Pons (tissue), 1 donor: ENCODE measurements around the gene LRRTM4.
"Not testable (repeated sequence)": the region's sequence is repeated elsewhere in the genome, so short reads cannot be mapped to it uniquely, and the experiment has no call there.

Experiments
- DNase-seq: peaks from one replicate; pipeline ENCODE4 v3.0.0-alpha.2; 2016; ENCODE audit warnings: low spot score

LRRTM4 gene

DNA sequence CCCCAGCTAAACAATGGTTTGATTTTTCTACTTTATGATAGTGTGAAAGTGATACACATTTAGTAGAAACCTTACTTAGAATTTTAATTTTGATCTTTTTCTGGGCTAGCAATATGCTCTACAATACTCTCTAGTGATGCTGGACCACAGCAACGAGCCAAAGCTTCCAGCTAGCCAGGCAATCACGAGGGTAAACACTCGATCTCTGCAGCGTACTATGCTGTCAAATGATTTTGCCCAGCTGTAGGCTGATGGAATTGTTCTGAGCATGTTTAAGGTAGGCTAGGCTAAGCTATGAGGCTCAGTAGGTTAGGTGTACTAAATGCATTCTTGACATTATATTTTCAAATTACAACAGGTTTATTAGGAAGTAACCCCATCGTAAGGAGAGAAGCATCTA lies 207.5 kb downstream of the LRRTM4 start:
- peak; percentile 31 for DNase-seq

DNA sequence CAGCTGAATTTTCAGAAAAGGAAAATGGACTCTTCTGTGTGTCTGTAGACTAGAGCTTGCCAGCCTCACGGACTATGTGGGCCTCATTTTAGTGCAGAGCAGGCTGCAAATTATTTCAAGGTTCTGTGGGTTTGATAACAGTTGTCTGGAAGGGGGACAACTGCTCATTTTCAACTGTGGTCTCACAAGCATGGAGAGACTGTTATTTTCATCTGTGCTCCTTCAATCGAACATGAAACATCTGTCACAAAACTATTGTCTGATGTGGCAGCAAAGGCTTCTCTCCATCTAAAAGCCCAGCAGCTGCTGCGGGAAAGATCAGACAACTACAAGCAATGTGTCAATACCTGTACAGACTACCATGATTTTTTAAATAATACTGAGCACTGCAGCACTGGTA lies 211.8 kb downstream of the LRRTM4 start:
- no peak for DNase-seq

DNA sequence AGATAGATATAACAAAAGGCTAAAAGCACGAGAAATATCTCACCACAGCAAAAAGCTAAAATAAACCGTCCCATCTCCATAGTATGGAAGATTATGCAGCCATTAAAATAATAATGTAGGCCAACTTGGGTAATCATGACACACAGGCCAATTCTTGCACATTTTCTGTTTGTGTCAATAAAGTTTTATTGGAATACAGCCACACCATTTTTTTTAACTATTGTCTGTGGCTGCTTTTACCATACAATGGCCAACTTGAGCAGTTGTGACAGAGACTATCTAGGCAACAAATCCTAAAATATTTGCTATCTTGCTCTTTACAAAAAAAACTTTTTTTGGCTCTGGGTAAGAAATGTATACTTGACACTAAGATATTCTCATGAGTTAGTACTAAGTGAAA lies 212.5 kb downstream of the LRRTM4 start:
- DNase-seq, result no peak

DNA sequence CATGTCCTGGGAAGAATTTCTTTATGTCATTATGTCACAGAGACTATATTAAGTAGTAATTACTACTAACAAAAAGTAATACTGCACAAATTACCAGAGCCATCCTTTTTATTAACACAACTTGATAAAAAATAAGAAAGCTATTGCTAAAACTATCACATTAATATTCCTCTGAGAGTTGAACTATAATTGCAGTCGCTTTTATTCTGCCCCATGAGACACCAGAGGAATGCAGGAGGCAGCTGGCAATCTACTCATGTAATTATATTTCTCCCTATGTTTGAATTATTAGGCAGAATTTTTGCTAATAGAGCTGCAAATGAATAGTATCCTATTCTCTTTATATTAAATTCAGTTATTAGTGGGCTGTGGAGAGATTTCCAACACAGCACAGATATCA lies 220.7 kb downstream of the LRRTM4 start:
- DNase-seq, result no peak

DNA sequence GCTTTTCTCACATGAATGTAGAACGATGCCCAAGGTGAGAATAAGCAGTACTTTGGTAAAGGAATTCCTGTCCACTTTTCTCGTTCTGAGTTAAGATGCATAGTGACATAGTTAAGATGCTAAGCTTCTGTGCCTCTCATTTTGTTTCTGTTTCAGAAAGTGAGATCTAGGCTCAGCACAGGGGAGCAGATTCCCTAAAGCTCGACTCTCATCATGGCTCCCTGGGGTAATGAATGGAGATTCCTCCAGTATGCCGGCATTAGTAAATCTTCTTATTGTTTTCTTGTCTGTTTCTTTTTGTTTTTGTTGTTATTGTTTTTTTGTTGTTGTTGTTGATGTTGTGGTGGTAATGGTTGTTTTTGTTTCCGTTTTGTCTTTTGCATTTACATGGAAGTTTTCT lies 225.4 kb downstream of the LRRTM4 start:
- no peak for DNase-seq

DNA sequence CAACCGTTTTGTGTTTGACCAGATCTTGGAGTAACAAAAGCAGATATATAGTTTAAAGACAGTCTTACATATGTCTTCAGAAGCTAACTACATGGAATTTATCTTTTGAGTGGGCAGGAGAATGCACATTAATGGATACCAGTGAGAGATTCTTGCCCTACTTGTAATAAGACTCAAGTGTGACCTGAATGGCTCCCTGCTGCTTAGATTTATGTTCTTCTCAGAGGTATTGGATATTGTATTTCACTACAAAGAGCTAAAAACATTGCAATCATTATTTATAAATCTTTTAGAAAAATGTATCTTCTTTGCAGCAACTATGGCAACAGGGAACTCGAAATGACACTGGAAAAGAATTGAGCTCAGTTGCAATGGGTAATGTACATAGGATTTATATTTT lies 227.7 kb downstream of the LRRTM4 start:
- no peak for DNase-seq

DNA sequence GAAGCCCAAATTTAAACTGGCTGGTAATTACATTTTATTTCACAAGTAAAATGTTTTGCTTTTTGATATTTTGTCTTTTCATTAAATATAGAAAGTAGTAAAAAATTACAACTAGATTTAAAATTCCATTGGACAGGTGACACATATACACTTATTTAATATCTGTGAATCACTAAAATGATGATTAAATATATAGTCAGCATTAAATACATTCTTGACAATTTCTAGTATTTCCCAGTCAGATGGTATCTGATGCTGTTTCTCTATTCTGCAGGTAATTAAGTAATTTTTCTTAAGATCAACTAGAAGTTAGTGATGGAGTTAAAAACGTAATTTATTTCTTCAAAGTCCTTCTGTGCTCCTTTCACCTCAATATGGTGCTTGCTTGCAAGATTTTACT lies 237.8 kb downstream of the LRRTM4 start:
- DNase-seq, result no peak

DNA sequence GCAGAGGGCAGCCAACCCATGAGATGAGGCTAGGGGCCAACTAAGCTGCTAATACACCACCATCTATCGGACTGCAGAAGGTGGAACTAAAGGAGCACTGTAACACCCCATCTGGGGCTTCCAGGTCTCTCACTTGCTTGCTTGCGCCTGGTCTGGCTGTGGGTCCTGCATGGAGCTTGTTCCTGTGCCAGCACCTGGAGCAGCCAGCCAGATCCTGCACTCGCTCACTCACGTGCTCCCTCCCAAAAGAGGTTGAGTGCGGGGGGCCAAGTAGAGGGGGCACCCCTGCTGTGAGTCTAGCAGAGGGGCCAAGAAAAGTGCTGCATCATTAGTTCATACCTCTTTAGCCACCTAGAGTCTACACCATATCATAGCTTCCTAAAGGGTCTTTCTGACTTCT lies 250.9 kb downstream of the LRRTM4 start:
- no peak for DNase-seq

DNA sequence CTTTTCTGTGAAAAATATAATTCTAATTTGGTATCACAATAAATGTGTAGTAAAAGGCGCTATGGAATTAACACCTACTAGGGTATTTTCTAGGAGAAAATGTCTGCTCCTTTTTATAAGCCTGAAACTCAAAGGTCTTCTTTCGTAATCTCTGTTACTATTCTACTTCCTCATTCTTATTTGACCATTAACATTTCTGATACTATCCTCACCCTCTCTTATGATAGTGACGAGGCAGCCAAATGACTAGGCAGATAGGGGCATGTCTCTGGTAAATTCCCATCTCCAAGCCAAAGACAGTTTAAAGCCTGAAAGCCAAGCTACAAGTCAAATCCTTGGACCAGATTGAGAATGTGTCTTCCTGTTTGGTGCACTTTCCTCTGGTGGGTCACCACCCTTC lies 251.7 kb downstream of the LRRTM4 start:
- DNase-seq, result no peak

DNA sequence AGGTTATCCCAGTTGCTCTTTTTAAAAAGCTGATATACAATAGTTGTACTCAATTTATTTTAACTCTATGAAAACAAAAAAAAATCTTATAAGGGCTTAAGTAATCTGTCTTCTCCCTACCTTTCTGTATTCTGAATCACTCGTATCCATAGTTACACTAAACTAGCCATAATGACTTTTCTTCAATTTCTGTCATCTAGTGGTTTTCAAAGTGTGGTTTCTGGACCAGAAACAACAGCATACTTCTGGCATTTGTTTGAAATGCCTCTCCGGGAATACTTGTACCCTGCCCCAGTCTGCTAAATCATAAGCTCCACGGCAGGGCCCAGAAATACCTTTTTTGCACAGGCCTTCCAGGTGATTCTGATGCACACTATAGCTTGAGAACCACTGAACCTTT lies 253.6 kb downstream of the LRRTM4 start:
- DNase-seq, result no peak

DNA sequence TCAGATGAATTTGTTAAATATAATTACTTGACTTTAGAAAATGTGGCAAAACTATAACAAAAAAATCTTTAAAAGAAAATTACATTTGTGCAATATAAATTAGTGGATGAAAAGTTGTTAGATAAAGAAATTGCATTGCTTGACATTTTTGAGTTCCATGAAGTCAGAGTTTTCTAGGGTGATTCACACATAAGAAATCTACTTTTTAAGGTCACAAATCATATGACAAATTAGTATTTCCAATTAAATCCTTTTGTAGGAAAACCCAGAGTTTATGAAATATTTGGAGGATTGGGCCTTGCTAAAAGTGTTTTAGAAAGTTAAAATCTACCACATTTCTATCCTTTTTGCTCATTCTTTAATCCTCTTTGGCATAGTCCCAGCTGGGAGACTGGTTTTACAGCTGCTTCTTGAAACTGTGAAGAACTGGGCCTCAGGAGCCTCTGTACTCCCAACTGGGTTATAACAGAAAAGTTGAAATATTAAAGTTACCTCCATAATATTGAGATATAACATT lies 289.2 kb downstream of the LRRTM4 start:
- DNase-seq, result no peak

DNA sequence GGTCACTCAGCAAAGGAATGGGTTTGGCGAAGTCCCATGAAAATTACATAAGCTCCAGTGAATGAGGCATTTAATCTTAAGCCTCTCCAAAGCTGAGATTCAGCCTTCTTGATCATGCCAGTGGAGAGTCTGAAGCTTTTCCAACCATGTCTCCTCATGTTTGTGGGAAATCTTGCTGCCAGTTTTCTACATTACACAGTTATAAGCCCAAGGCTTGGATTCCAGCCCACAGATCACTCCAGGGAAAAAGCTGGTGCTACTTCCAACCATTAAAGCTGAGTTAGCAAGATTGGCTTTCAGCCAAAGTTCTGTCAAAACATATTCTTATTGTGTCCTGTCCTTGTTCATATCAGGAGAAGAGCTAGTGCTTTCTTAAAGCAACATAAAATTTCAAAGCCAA lies 293.8 kb downstream of the LRRTM4 start:
- DNase-seq, result no peak

DNA sequence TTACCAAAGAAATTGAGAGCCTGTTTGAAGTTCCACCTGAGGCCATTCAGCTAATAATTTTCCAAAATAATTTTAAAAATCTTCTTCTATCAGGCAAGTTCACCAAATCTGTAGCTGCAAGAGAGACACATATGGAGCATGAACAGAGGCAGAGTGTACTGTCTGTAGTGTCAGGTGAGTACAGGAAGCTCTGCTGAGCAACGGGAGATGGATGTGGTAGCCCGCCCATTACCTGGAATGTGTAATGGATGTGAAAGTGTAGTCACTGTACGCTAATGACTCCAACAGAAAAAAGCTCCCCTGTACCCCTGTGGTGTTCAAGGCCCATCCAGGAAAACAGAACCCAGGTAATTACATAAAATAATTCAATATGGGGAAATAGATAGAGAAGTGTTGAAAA lies 311.5 kb downstream of the LRRTM4 start:
- DNase-seq, result no peak

DNA sequence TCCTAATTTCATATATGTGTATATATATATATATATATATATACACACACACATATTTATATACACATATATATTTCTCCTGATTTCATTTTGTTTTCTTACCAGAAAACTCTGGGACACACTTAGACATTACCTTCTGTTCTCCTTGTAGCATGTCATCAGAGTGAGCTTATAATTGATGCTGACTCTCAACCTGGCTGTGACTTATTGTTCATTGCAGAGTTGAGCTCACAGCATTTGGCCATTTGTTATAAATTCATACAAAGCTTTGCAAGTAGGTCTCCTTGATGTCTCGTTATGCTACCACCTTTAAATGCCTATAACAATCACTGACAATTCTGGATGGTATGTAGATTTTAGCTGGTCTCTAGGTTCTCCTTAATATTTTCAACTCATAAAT lies 314.8 kb downstream of the LRRTM4 start:
- no peak for DNase-seq

DNA sequence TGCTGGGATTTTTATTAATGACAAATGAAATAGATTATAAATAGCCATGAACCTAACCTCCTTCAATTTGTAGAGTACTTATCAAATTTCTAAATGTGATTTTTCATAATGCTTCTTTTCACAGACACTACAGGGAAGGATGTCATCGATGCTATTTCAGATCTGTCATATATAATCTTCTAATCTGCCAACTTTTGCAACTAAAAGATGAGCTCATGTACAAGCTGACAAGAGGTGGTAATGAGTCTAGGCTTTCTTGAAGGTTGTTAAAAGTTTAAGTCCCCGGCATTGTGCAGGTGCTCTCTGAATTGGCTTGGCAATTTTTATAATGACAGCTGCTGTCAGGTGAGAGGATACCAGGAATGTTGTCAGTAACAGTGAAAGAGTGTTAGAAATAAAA lies 320.4 kb downstream of the LRRTM4 start:
- DNase-seq, result no peak

DNA sequence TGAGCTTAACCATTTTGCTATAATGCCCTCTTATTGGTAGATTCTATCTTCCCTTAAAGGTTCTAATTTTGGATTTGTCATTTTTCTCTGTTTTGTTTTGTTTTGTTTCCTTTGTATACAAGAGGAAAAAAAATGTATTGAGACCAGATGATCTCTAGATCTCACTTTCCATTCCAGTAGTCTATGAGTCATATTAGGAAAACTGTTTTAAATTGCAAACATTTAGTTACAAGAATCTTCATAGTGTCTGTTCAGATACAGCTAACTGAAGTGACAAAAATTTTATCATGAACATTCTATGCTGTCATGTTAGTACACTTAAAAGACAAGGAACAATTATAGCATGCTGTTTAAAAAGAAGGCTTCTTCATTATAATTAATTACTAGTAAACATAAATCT lies 322.8 kb downstream of the LRRTM4 start:
- DNase-seq, result no peak

DNA sequence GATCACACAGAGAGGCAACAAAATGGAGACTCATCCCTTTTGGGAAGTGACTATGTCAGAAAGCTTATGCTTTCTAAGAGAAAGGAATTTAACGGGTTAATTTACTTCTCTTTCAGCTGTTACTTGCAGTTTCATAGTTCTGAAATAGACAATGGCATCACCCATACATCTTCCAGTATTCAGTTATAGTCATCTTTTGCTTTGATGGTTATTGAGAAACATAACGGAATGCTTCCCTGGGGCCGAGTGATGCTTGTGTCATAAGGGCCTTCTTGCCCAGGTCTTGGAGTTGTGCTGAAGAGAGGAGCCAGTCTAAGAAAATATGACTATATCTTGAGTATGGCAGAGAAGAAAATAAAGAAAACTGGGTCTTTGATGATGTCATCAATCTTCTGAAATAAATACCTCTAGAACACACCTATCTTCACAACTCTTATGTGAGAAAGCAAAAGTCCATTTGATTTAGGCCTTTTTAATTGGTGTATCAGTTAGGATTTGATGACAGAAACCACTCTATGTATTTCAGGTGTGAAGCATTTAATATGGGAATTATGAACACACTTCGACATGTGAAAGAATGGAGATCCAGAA lies 328.2 kb downstream of the LRRTM4 start:
- no peak for DNase-seq

DNA sequence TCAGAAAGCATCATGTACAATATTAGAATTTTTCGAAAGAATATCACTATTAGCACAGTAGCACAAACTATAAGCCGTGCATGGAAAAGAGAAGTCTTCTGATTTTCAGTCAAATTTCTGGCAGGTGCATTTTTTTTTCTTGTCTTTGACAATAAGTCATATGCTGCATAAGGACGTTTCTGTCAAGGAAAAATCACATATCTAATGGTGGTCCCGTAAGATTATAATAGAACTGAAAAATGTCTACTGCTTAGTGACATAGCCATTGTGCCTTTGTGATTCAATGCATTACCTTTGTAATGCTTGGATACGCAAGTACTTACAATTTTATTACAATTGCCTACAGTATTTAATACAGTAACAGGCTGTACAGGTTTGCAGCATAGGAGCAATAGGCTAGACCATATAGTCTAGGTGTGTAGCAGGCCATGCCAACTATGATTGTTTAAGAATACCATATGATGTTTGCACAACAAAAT lies 329.3 kb downstream of the LRRTM4 start:
- DNase-seq, result no peak

DNA sequence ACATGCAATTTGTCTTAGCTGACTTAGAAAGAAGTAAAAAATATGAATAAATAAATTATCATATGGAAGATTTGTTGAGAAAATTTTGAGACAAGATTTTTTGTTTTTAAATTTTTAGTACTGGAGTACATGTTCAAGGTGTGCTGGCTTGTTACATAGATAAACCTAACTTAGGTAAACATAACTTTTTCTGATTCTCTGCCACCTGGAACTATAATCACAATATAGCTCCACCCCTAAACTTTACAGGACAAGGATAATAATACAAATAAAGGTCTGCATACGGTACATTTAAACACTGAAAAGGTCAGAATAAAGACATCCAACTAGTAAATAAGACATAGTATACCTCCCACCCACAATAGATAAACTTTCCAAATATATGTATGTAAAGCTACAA lies 330.5 kb downstream of the LRRTM4 start:
- no peak for DNase-seq

DNA sequence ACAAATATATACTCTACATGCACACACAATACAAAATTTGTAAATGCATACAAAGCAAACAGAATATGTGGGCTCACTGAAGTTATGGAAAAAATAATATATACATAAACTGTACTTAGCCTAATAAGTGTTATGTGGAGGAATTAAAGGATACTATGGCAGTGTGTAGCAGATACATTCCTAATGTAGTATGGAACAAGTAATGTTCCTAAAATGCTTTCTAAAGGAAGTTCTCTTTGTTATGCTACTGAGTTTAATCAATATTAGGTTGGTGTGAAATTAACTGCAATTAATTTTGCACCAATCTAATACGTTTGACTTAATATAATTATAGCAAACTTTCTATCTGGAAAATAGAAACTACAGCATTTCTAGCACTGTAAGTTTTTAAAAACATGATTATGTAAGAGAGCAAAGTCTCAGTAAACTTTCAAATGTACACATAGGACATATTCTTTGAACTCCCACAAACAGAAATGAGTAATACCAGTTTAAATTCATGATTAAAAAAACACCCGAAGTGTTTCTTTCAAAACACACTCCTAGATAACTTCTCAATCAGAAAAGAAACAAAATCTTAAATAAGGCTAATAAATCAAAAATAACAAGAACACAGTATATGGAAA lies 331.3 kb downstream of the LRRTM4 start:
- no peak for DNase-seq

DNA sequence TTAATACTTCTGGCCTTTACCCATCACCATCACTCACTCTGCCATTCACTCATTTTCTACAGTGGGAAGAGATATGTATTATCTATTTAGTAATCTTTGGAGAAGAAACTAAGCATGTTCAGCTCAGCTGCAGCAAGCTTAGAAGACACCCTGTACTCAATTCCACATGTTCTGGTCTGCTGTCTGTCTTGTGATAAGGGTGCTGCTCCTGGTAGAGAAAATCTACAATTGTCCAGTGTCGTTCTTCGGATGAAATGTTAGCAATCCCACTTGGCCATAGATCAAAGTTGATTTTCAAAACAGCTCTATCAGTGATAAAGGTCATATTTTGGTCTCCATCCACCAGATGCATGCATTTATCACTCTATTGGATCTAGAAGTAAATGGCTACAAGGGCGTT lies 337.1 kb downstream of the LRRTM4 start:
- no peak for DNase-seq

DNA sequence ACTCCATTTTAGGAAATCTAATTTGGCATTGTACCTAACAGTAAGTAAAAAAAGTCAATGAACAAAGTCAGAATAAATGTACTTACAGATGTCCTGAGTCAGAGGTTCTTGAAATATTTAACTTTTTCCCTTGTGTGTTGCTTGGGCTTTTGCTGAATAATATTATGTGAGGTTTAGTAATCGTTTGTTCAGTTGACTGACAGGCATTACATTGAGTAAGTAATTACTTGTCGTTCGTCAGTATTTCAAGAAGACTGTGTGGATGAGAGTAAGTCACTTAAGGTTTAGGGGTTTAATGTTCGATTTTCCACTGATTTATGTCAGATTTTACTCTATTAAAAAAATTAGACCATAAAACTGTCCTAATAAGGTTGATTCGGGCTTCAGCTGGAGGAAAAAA lies 342.9 kb downstream of the LRRTM4 start:
- no peak for DNase-seq

DNA sequence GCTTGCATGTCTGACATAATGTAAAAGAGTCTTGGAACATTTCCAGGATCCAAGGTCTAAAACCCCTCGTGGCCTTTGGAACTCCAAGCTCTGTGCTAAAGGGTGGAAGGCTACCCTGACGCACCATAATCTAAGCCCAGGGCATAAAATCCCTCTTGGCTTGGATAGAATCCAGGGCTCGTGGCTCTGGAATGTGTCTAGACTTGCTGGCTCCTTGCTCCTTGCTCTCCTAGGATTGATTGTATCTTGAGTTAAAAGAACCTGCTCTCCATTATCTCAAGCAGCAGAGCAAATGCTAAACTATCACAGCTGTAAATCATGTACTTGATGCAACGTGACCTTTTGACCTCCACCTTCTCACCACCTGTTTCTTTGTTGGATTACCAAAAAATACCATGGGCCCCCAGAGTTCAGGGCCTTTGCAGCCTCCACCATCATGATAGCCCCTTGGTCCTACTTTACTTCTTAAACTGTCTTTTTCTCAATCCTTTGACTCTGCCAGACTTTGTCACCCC lies 346.9 kb downstream of the LRRTM4 start:
- DNase-seq, result not testable (repeated sequence)

DNA sequence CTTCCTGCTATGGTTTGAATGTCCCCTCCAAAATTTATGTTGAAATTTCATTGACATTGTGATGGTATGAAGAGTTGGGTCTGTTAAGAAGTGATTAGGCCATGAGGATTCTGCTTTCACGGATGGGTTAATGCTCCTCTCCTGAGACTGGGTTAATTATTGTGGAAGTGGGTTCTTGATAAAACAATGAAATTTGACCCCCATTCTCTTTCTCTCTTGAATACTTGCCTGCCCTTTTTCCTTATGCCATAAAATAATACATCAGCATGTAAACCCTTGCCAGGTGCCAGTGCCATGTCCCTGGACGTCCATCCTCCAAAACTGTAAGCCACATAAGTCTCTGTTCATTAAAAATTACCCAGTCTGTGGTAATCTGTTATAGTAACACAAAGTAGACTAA lies 352.8 kb downstream of the LRRTM4 start:
- DNase-seq, result no peak
